Stimulated activated effector memory CD8-positive, alpha-beta T cell treated with anti-CD3 and anti-CD28 coated beads, Interleukin-12 subunit alpha, Interleukin-12 subunit beta, amount 100 ng/mL, for 72 hours (primary cell): ENCODE results near the gene SEC61A2.
"Not testable (repeated sequence)": the region's sequence is repeated elsewhere in the genome, so short reads cannot be mapped to it uniquely, and the experiment has no call there.

Source experiments
- ATAC-seq: fragments of 150-1000 bp; cut with Tn5 transposase; 2 replicates; pipeline ENCODE4 v1.10.0; 2021
- DNase-seq, 2 donors: peaks; one replicate each; pipeline ENCODE4 v3.0.0; 2021 to 2022; ENCODE audit warnings: low spot score in 2 of 2
- H3K27ac Mint-ChIP-seq: one replicate; pipeline ENCODE4 v1.8.0; 2022; ENCODE audit warnings: mild to moderate bottlenecking, mixed read lengths
- H3K36me3 Mint-ChIP-seq: one replicate; pipeline ENCODE4 v1.8.0; 2022; ENCODE audit warnings: mild to moderate bottlenecking, mixed read lengths
- H3K4me1 Mint-ChIP-seq: one replicate; pipeline ENCODE4 v1.8.0; 2022; ENCODE audit warnings: mixed read lengths
- H3K4me3 Mint-ChIP-seq: one replicate; pipeline ENCODE4 v1.8.0; 2022; ENCODE audit warnings: mild to moderate bottlenecking, mixed read lengths
- H3K9me3 Mint-ChIP-seq: one replicate; pipeline ENCODE4 v1.8.0; 2022; ENCODE audit warnings: mixed read lengths

SEC61A2 gene

DNA sequence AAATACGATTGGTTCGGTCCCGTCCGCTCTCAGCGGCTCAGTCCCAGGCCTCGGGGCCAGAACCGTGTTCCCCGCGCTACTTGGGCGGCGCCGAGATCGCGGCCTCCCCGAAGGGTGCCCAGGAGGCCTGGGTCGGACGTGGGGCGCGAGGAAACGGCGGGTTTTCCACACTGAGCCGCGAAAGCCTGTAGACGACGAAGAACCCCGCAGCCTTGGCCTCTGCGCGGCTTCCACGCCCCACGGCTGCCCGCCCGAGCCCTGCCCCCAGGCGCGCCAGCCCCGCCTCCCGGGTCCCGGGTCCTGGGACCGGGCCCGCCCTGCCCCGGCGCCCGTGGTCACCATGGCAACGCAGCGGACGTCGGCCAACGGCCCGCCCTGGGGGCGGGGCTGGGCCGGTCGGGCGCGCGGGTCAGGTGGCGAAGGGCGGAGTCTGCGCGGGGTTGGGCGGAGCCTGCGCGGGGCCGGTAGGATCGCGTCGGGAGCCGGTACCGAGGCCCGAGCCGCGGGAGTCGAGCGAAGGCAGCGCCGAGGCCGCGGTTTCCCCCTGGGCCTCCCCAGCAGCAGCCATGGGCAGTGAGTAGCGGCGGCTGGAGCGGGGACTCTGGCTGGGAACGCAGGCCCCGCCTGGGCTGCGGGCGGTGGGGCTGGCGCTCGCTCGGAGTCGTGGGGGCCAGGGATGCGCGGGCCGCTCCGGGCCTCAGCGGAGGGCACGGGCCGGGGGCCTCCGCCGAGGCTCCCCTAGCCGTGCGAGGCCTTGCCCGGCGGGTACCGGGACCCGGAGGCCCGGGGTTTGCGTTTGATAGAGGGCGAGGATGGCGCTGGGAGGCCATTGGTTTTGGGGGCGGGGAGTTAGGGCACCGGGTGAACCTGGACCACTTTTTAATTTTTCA, at the start of gene SEC61A2:
TSS of gene SEC61A2 (plus strand) at position 456 of the 890 bp plus-strand sequence. CDS start at position 567, 111 bp downstream.
- H3K36me3 Mint-ChIP-seq: peaks cover 22% of the 10 kb centered on the region
- H3K4me3 Mint-ChIP-seq: peak within 1 kb of the TSS; percentile 78
- H3K9me3 Mint-ChIP-seq: no peaks in the 10 kb centered on the region
- H3K27ac Mint-ChIP-seq: peak within 1 kb of the TSS; percentile 72
- DNase-seq: peak; percentile 98 to 100
- H3K4me1 Mint-ChIP-seq: peaks cover 28% of the 10 kb centered on the region
- peak; percentile 96 for ATAC-seq

DNA sequence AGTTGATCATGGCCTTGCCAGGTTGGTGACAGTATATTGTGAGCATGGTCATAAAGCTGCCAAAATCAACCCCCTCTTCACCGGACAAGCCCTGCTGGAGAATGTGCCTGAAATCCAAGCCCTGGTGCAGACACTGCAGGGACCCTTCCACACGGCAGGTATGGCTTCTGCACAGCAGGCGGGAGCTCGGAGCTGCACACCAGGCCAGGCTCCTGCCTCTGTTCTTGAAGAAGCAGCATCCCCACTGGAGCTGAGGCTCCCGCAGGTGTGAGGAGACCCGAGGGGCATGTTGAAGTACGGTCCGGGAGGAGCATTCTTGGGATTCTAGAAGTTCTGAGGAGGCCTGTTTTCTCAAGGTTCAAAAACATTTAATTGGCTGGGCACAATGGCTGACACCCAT, 48.0 kb upstream of the SEC61A2 start:
- Mint-ChIP-seq H3K4me1 (no peaks in the 10 kb centered on the region), H3K9me3 (no peaks in the 10 kb centered on the region), H3K4me3 (no peak overlapping the region), H3K27ac (no peak overlapping the region), H3K36me3 (peaks cover 62% of the 10 kb centered on the region)
- DNase-seq: no peak
- no peak for ATAC-seq

DNA sequence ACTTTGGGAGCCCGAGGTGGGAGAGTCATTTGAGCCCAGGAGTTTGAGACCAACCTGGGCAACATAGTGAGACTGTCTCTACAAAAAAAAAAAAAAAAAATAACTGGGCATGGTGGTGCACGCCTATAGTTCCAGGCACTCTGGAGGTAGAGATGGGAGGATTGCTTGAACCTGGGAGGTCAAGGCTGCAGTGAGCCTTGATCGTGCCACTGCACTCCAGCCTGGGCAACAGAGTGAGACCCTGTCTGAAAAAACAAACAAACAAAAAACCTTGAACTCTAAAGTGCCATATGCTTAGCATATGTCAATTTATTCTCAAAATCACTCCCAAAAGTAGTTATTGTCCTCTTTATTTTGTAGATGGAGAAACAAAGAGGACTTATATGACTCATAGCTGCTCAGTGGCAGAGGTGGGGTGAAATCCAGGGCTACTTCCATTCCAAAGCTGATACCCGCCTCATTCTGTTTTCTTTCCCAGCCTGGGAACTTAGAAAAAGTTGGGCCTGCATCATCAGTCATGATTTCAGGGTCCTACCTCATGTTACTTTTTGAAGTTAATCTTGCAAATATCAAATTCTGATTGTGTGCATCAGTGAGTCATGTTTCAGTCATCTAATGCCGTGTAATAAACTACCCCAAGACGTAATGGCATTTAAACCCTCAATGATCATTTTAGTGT, 47.5 kb upstream of the SEC61A2 start:
- ATAC-seq (no peak), DNase-seq (no peak)
- Mint-ChIP-seq H3K9me3 (no peaks in the 10 kb centered on the region), H3K36me3 (peaks cover 68% of the 10 kb centered on the region), H3K4me3 (no peak overlapping the region), H3K4me1 (no peaks in the 10 kb centered on the region), H3K27ac (no peak overlapping the region)

DNA sequence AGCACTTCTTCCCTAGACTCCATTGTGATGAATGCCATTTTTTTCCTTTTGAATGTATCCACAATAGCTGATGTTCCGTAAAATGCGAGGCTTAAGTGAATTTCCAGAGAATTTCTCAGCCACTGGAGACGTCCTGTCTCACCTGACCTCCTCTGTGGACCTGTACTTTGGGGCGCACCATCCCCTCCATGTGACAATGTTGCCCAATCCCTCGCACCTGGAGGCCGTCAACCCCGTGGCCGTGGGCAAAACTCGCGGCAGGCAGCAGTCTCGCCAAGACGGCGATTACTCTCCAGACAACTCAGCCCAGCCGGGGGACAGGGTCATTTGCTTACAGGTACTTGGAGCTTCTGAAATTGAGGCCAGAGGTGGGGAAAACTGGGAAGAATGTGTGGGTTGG, 40.6 kb upstream of the SEC61A2 start:
- H3K36me3 Mint-ChIP-seq: peaks cover 85% of the 10 kb centered on the region
- DNase-seq (no peak), ATAC-seq (no peak)
- no peaks in the 10 kb centered on the region for H3K9me3 Mint-ChIP-seq
- H3K27ac Mint-ChIP-seq: no peak overlapping the region
- no peaks in the 10 kb centered on the region for H3K4me1 Mint-ChIP-seq
- no peak overlapping the region for H3K4me3 Mint-ChIP-seq

DNA sequence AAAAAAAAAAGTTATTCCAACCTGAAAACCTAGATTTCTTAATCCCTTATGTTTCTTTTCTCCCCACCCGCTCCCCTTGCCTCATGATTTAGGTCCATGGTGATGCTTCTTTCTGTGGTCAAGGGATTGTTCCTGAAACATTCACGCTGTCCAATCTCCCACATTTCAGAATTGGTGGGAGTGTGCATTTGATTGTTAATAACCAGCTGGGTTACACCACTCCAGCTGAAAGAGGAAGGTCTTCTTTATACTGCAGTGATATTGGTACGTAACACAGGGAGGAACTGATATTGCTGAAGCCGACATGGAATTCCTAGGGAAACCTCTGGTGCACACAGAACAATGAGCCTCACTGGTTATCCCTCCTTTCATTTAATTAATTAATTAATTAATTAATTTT, 38.1 kb upstream of the SEC61A2 start:
- H3K4me1 Mint-ChIP-seq: no peaks in the 10 kb centered on the region
- H3K36me3 Mint-ChIP-seq: peaks cover 89% of the 10 kb centered on the region
- no peaks in the 10 kb centered on the region for H3K9me3 Mint-ChIP-seq
- H3K27ac Mint-ChIP-seq: no peak overlapping the region
- ATAC-seq (no peak), DNase-seq (no peak)
- no peak overlapping the region for H3K4me3 Mint-ChIP-seq

DNA sequence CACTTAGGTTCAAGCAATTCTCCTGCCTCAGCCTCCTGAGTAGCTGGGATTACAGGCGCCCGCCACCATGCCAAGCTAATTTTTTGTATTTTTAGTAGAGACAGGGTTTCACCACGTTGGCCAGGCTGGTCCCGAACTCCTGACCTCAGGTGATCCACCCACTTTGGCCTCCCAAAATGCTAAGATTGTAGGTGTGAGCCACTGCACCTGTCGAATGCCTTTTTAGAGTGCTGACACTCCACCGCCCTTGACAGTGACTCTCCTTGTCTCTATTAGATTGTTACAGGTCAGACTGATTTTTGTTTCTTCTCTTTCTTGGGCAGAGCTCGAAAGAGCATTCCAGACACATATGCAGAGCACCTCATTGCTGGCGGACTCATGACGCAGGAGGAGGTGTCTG, 32.1 kb upstream of the SEC61A2 start:
- ATAC-seq: not testable (repeated sequence)

DNA sequence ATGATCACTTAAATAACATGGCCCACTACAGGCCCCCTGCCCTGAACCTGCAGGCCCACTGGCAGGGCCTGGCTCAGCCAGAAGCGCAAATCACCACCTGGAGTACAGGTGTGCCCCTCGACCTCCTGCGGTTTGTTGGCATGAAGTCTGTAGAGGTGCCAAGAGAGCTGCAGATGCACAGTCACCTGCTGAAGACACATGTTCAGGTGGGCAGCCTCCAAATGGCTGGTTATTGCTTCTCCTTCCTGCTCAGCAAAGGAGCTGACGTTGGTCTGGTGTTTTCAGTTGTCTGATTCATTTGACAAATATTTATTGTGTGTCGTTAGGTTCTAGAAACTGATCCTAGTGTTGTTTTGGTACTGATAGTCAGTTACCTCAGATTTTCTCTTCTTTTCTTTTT, 31.7 kb upstream of the SEC61A2 start:
- H3K4me3 Mint-ChIP-seq: no peak overlapping the region
- H3K27ac Mint-ChIP-seq: peak overlapping the region; percentile 61
- H3K4me1 Mint-ChIP-seq: no peaks in the 10 kb centered on the region

More for the DNA sequence above, 32.1 kb upstream of the SEC61A2 start:
- not testable (repeated sequence) for H3K4me3 Mint-ChIP-seq, H3K9me3 Mint-ChIP-seq, H3K4me1 Mint-ChIP-seq, DNase-seq
- H3K27ac Mint-ChIP-seq: peak overlapping the region; percentile 61
- H3K36me3 Mint-ChIP-seq: peaks cover 97% of the 10 kb centered on the region

DNA sequence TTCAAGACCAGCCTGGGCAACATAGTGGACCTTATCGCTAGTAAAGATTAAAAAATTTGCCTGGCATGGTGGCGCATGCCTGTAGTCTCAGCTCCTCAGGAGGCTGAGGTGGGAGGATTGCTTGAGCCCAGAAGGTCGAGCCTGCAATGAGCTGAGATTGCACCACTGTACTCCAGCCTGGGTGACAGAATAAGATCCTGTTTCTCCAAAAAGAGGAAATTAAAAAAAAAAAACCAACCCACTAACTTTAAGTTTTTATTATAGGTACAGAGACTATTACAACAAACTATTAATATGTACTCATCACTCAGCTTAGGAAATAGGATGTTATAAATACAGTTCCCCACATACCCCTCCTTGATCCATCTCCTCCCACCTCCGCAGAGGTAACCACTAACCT, 30.5 kb upstream of the SEC61A2 start:
- ATAC-seq (no peak), DNase-seq (no peak)
- H3K36me3 Mint-ChIP-seq: peaks cover 83% of the 10 kb centered on the region
- no peak overlapping the region for H3K27ac Mint-ChIP-seq
- no peak overlapping the region for H3K4me3 Mint-ChIP-seq
- H3K9me3 Mint-ChIP-seq: no peaks in the 10 kb centered on the region
- H3K4me1 Mint-ChIP-seq: no peaks in the 10 kb centered on the region

More for the DNA sequence above, 31.7 kb upstream of the SEC61A2 start:
- no peaks in the 10 kb centered on the region for H3K9me3 Mint-ChIP-seq
- peaks cover 95% of the 10 kb centered on the region for H3K36me3 Mint-ChIP-seq
- ATAC-seq (no peak), DNase-seq (no peak)

DNA sequence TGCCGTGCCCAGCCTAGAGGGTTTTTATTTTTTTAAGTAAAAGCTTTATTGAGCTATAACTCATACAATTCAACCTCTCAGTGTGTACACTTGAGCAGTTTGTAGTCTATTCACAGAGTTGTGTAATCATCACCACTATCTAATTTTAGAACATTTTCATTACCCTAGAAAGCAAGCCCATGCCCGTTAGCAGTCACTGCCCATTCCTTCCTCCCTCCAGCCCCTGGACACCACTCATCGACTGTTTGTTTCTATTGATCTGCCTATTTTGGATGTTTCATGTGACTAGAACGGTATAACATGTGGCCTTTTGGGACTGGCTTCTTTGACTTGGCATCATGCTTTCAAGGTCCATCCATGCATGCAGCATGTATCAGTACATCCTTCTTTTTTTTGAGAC, 25.7 kb upstream of the SEC61A2 start:
- H3K36me3 Mint-ChIP-seq: peaks cover 74% of the 10 kb centered on the region
- no peak for ATAC-seq
- H3K9me3 Mint-ChIP-seq: no peaks in the 10 kb centered on the region
- H3K4me3 Mint-ChIP-seq: no peak overlapping the region
- DNase-seq: no peak
- no peak overlapping the region for H3K27ac Mint-ChIP-seq
- H3K4me1 Mint-ChIP-seq: no peaks in the 10 kb centered on the region

DNA sequence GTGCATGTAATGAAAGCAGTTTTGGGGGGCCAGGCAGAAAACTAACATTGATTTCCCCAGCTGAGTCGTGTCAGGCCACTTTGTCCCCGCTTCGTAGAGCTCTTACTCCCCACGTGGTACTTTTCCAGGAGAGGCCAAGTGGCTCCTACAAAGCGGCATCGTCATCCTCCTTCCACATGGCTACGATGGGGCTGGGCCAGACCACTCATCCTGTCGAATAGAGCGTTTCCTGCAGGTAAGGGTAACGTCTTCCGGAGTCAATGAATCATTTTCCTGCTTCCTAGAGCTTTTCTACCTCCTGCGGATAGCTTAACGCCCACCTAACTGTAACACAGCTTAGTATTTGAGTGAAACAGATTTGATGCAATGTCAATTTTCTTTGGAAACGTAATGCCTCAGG, 21.7 kb upstream of the SEC61A2 start:
- Mint-ChIP-seq H3K9me3 (no peaks in the 10 kb centered on the region), H3K4me1 (peaks cover 13% of the 10 kb centered on the region), H3K36me3 (peaks cover 55% of the 10 kb centered on the region), H3K27ac (no peak overlapping the region), H3K4me3 (no peak overlapping the region)
- ATAC-seq (no peak), DNase-seq (no peak)

DNA sequence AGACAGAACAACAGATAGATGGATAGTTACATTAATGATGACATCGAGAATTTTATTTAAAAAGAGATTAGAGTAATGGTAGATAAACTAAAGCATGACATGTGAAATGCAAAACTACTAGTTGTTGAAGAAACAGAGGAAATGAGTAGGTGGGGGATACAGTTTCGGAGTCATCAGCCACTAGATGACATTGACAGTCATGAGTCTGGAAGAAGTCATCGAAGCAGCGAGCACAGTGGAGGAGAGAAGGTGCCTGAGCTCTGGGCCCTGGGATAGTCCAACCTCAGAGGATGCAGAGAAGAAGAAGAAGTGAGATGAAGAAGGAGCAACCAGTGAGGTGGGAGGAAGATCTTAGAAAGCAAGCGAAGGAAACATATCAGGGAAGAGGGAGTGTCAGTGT, 20.2 kb upstream of the SEC61A2 start:
- DNase-seq: no peak
- Mint-ChIP-seq H3K9me3 (no peaks in the 10 kb centered on the region), H3K4me1 (peaks cover 13% of the 10 kb centered on the region), H3K36me3 (peaks cover 70% of the 10 kb centered on the region), H3K4me3 (no peak overlapping the region), H3K27ac (peak overlapping the region; percentile 81)
- no peak for ATAC-seq

DNA sequence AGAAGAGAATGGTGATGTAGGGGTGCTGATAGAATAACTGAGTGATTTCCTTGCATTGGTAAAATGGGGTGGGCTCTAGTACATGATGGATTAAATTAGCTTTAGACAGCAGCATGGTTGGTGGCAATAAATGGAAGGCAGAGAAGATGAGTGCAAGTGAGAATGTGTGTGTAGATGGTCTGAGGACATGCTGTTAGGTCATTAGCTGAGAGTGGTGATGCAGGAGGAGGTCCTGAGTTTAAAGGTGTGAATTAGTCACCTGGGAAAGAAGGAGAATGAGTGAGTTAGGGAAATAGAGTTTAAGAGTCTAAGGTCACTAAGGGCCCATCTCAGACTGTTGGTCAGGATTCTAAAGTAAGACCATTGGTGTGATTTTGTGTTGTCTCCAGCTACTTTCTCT, 17.9 kb upstream of the SEC61A2 start:
- Mint-ChIP-seq H3K36me3 (peaks cover 69% of the 10 kb centered on the region), H3K4me3 (no peak overlapping the region), H3K9me3 (no peaks in the 10 kb centered on the region), H3K27ac (peak overlapping the region; percentile 8), H3K4me1 (peaks cover 13% of the 10 kb centered on the region)
- ATAC-seq (peak; percentile 69), DNase-seq (no peak)

DNA sequence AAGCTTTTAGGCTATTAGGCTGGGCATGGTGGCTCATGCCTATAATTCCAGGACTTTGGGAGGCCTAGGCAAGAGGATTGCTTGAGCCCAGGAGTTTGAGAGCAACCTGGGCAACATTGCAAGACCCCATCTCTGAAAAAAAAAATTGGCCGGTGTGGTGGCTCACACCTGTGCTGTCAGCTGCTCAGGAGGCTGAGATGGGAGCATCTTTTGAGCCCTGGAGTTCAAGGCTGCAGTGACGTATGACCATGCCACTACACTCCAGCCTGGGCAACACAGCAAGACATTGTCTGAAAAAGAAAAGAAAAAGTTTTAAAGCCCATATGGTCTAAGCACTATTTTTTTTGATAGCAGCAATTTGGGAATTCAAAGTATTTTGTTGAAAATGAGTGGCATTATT, 15.8 kb upstream of the SEC61A2 start:
- Mint-ChIP-seq H3K36me3 (peaks cover 77% of the 10 kb centered on the region), H3K4me3 (no peak overlapping the region), H3K27ac (no peak overlapping the region), H3K9me3 (no peaks in the 10 kb centered on the region), H3K4me1 (peaks cover 13% of the 10 kb centered on the region)
- ATAC-seq (no peak), DNase-seq (no peak)

DNA sequence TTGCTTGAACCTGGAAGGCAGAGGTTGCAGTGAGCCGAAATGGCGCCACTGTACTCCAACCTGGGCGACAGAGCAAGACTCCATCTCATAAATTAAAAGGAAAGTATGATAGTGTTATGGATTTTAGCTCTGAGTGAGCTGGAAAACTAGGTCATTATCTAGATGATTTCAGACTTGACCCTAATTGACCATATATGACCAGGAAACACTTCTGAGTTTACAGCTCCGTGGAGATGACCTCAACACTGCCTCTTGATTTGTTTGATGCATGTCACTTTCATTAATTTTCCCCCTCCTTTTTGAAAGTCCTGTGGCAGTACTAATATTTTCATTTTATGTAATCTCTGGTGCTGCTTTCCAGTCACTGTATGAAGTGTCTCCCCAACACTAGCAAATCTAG, 7.8 kb upstream of the SEC61A2 start:
- H3K36me3 Mint-ChIP-seq: peaks cover 74% of the 10 kb centered on the region
- H3K9me3 Mint-ChIP-seq: no peaks in the 10 kb centered on the region
- H3K27ac Mint-ChIP-seq: peak overlapping the region; percentile 98

DNA sequence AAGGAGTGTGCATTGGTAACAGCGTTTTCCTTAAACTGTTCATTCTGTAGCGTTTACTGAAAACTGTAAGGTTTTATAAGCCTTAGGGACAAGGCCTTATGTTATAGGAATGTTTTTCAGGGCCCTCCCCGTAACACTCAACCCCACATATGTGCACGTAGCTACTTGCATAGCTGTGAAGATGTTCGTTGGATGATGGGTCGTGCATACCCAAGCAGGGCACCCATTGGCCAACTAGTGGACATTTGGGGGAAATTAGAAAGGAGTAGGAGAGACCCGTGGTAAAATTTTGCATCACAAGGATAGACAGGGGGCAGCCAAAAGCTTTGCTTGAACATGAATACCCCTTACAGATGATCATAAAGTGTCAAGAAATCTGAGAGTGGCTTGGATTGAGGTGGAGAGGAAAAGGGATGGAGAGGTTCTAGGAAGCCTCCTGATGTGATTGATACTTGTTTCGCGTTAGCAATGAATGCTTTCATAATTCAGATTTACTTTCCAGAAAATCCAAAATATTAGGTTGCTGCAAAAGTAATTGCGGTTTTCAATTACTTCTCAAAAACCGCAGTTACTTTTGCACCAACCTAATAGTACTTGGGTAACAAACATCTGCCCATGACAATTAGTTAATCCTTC, 878 bp downstream of the SEC61A2 start:
- DNase-seq (peak in 1 of 2 donors; percentile 71), ATAC-seq (peak; percentile 53)
- H3K4me1 Mint-ChIP-seq: peaks cover 28% of the 10 kb centered on the region
- H3K9me3 Mint-ChIP-seq: no peaks in the 10 kb centered on the region
- H3K36me3 Mint-ChIP-seq: peaks cover 29% of the 10 kb centered on the region
- peak overlapping the region; percentile 72 for H3K27ac Mint-ChIP-seq
- H3K4me3 Mint-ChIP-seq: peak overlapping the region; percentile 78

More for the DNA sequence above, 7.8 kb upstream of the SEC61A2 start:
- DNase-seq (no peak), ATAC-seq (no peak)
- H3K4me3 Mint-ChIP-seq: peak overlapping the region; percentile 75
- H3K4me1 Mint-ChIP-seq: peaks cover 33% of the 10 kb centered on the region
